MM.1S (cell line): ENCODE results near the gene FIBCD1.

Experiments
- CTCF ChIP-seq: fragments of 300-600 bp; sonication (generic); IDR thresholded peaks from 2 replicates; pipeline ENCODE4 v1.5.1; 2016; ENCODE audit warnings: antibody characterized with exemption, low read length, mixed read lengths
- EZH2 ChIP-seq: fragments of 300-600 bp; sonication (generic); optimal IDR thresholded peaks from 2 replicates; pipeline ENCODE3; 2017; ENCODE audit warnings: low read depth, mild to moderate bottlenecking, antibody characterized with exemption, low read length, mixed read lengths
- EZH2phosphoT487 ChIP-seq: fragments of 300-600 bp; sonication (generic); IDR thresholded peaks from 2 replicates; pipeline ENCODE4 v1.6.1; 2018; ENCODE audit warnings: antibody characterized with exemption, low read length

DNA sequence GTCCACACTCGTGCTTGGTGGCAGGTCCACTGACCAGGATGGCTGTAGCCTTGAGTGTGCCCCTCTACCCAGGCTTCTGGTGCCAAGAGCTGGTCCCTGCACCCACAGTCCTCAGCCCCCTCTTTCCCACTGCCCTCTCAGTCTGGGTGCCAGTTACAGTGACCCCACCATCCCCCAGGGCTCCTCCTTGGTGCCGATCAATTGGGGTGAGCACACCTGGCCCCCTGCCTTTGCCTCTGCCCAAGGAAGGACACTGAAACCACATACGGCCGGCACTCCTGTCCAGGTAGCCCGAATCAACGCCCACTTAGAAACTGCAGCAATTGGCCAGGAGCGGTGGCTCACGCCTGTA, 24.0 kb downstream of the FIBCD1 start:
- TF ChIP-seq CTCF (no peak), EZH2 (no peak), EZH2phosphoT487 (no peak)
